HEK293T (cell line): ENCODE measurements around the gene MPO.

Experiments
- CTCF ChIA-PET: fragments of 350-600 bp; formaldehyde crosslinking; extraction: SDS; loops from one replicate; lab custom pipeline; 2021; ENCODE audit warnings: antibody characterized with exemption, inconsistent platforms; lab: Yijun Ruan, JAX
- POLR2A ChIA-PET: fragments of 350-600 bp; formaldehyde crosslinking; extraction: SDS; loops from one replicate; lab custom pipeline; 2020; ENCODE audit warnings: antibody characterized with exemption, inconsistent platforms; lab: Yijun Ruan, JAX
- DNase-seq: peaks from one replicate; pipeline ENCODE4 v3.0.0; 2012; ENCODE audit warnings: mixed read lengths; ENCODE audit errors: extremely low spot score
- ARNT ChIP-seq: fragments of 450-650 bp; IDR thresholded peaks from 2 replicates; pipeline ENCODE4 v1.6.1; 2017; ENCODE audit warnings: mild to moderate bottlenecking
- BHLHE40 ChIP-seq: fragments of 450-650 bp; IDR thresholded peaks from 2 replicates; pipeline ENCODE4 v1.6.1; 2016; ENCODE audit warnings: mild to moderate bottlenecking, moderate library complexity, borderline replicate concordance
- CTBP1 ChIP-seq: fragments of 450-650 bp; IDR thresholded peaks from 2 replicates; pipeline ENCODE4 v1.6.1; 2016; ENCODE audit warnings: borderline replicate concordance
- ELF4 ChIP-seq: fragments of 450-650 bp; IDR thresholded peaks from 2 replicates; pipeline ENCODE4 v1.6.1; 2017; ENCODE audit warnings: antibody characterized with exemption
- FOXA1 ChIP-seq: fragments of 450-650 bp; IDR thresholded peaks from 2 replicates; pipeline ENCODE4 v1.6.1; 2016; ENCODE audit warnings: mild to moderate bottlenecking
- FOXK2 ChIP-seq: fragments of 450-650 bp; IDR thresholded peaks from 2 replicates; pipeline ENCODE4 v1.6.1; 2016; ENCODE audit warnings: mild to moderate bottlenecking
- FOXM1 ChIP-seq: fragments of 450-650 bp; IDR thresholded peaks from 2 replicates; pipeline ENCODE4 v1.6.1; 2017; ENCODE audit warnings: mild to moderate bottlenecking, borderline replicate concordance
- HDGF ChIP-seq: fragments of 450-650 bp; IDR thresholded peaks from 2 replicates; pipeline ENCODE4 v1.6.1; 2017; ENCODE audit warnings: antibody characterized with exemption, borderline replicate concordance
- L3MBTL2 ChIP-seq: fragments of 450-650 bp; conservative IDR thresholded peaks from 2 replicates; pipeline ENCODE4 v1.6.1; 2016; ENCODE audit warnings: mild to moderate bottlenecking
- LEF1 ChIP-seq: fragments of 450-650 bp; IDR thresholded peaks from 2 replicates; pipeline ENCODE4 v1.6.1; 2017; ENCODE audit warnings: mild to moderate bottlenecking, borderline replicate concordance
- NFRKB ChIP-seq: fragments of 450-650 bp; IDR thresholded peaks from 2 replicates; pipeline ENCODE4 v1.6.1; 2016; ENCODE audit warnings: mild to moderate bottlenecking, moderate library complexity
- PKNOX1 ChIP-seq: fragments of 450-650 bp; IDR thresholded peaks from 2 replicates; pipeline ENCODE4 v1.6.1; 2016
- SP1 ChIP-seq: fragments of 450-650 bp; IDR thresholded peaks from 2 replicates; pipeline ENCODE4 v1.6.1; 2017
- SUZ12 ChIP-seq: fragments of 450-650 bp; IDR thresholded peaks from 2 replicates; pipeline ENCODE4 v1.6.1; 2016; ENCODE audit warnings: mild to moderate bottlenecking
- TARDBP ChIP-seq: fragments of 450-650 bp; IDR thresholded peaks from 2 replicates; pipeline ENCODE4 v1.6.1; 2016
- ZNF384 ChIP-seq: fragments of 450-650 bp; IDR thresholded peaks from 2 replicates; pipeline ENCODE4 v1.6.1; 2016

Gene MPO

GRCh38 chr17:58311429-58311894 lies 30.7 kb upstream of the MPO start:
- CTCF ChIA-PET: no interaction called here
- TF ChIP-seq BHLHE40: no peak
- TF ChIP-seq TARDBP: no peak
- TF ChIP-seq ELF4: no peak
- TF ChIP-seq CTBP1: no peak
- TF ChIP-seq FOXA1: no peak
- TF ChIP-seq SP1: no peak
- no peak for TF ChIP-seq PKNOX1
- TF ChIP-seq FOXM1: no peak
- no peak for TF ChIP-seq SUZ12
- TF ChIP-seq NFRKB: no peak
- no peak for TF ChIP-seq L3MBTL2
- TF ChIP-seq LEF1: no peak
- no peak for TF ChIP-seq FOXK2
- no peak for TF ChIP-seq HDGF
- TF ChIP-seq ZNF384: no peak
- TF ChIP-seq ARNT: no peak
- POLR2A ChIA-PET: no interaction called here
- DNase-seq: no peak

GRCh38 chr17:58310511-58311428 lies 30.0 kb upstream of the MPO start:
- DNase-seq: no peak
- ChIA-PET POLR2A (no interaction called here), CTCF (no interaction called here)
- TF ChIP-seq NFRKB (no peak), CTBP1 (no peak), BHLHE40 (no peak), PKNOX1 (no peak), LEF1 (no peak), ARNT (no peak), SUZ12 (no peak), HDGF (no peak), FOXK2 (no peak), ELF4 (no peak), TARDBP (no peak), FOXA1 (no peak), L3MBTL2 (no peak), FOXM1 (no peak), SP1 (no peak), ZNF384 (no peak)

GRCh38 chr17:58309918-58310259 lies 29.2 kb upstream of the MPO start:
- TF ChIP-seq PKNOX1 (no peak), L3MBTL2 (no peak), ZNF384 (no peak), SP1 (no peak), LEF1 (no peak), ARNT (no peak)
- CTCF ChIA-PET: interaction anchor here (1.2 kb wide), 1 partner anchor 8 kb away, joined by 3 read pairs; no protein-coding TSS in a partner anchor

GRCh38 chr17:58308985-58309917 lies 28.5 kb upstream of the MPO start:
- CTCF ChIA-PET: interaction anchor here (1.2 to 2.1 kb wide), 2 partner anchors 8 to 108 kb away, joined by 3 to 8 read pairs; partner anchors contain the start of gene RNF43

More at GRCh38 chr17:58309918-58310259, 29.2 kb upstream of the MPO start:
- no peak for DNase-seq
- POLR2A ChIA-PET: interaction anchor here (2.9 kb wide), 1 partner anchor 42 kb away, joined by 9 read pairs; the partner anchor contains the start of gene SUPT4H1

More at GRCh38 chr17:58308985-58309917, 28.5 kb upstream of the MPO start:
- no peak for TF ChIP-seq SP1
- TF ChIP-seq LEF1: no peak
- TF ChIP-seq CTBP1: no peak
- TF ChIP-seq ELF4: no peak
- TF ChIP-seq ZNF384: no peak
- TF ChIP-seq NFRKB: no peak
- no peak for TF ChIP-seq FOXK2
- TF ChIP-seq SUZ12: no peak
- no peak for TF ChIP-seq FOXM1
- no peak for TF ChIP-seq L3MBTL2
- TF ChIP-seq BHLHE40: no peak
- no peak for TF ChIP-seq ARNT
- no peak for TF ChIP-seq TARDBP
- TF ChIP-seq FOXA1: no peak
- no peak for TF ChIP-seq HDGF
- TF ChIP-seq PKNOX1: no peak
- DNase-seq: no peak
- POLR2A ChIA-PET: interaction anchor here (2.9 kb wide), 1 partner anchor 43 kb away, joined by 9 read pairs; the partner anchor contains the start of gene SUPT4H1
